ENCODE data around the gene RARRES2. TPM values are rescaled to one million over a fixed set of nuclear protein-coding genes. Genes with fewer than 3 reads are reported as not detected.
A peak's percentile ranks its signal among the peaks of the same experiment; 100 is the strongest.

RARRES2 gene
- total RNA-seq, 1 experiment from 2014 or later: 2.1 TPM

- Histone ChIP-seq H4K20me1 (ENCODE audit: insufficient read depth) (no peaks in the 10 kb centered on the region), H3K79me2 (ENCODE audit: insufficient read depth, low read length) (peaks cover 10% of the 10 kb centered on the region; the same call in 1 of the 2 replicates), H3K9me2 (ENCODE audit: insufficient read depth) (no peaks in the 10 kb centered on the region), H3K27ac (ENCODE audit: low read depth, low read length) (peak overlapping the region; percentile 78; the same call in 1 of the 2 replicates), H3K27me3 (ENCODE audit: insufficient read depth, low read length) (no peaks in the 10 kb centered on the region), H3K36me3 (ENCODE audit: control insufficient read depth in 1 of 2, insufficient read depth in 2 of 2, low read length in 2 of 2) (peaks cover 6 to 14% of the 10 kb centered on the region in 2 experiments; a peak in 2 of 4 replicates), H3K9ac (ENCODE audit: low read length) (no peak overlapping the region), H3K4me2 (ENCODE audit: low read length) (peak overlapping the region; percentile 99), H2AFZ (ENCODE audit: low read depth, low read length, poor library complexity, severe bottlenecking) (no peak overlapping the region), H3K9me3 (ENCODE audit: control insufficient read depth in 1 of 2, insufficient read depth in 1 of 2, low read depth in 1 of 2, low read length in 2 of 2) (no peaks in the 10 kb centered on the region), H3K4me3 (replicated peaks in 1 of 2; ENCODE audit: low read depth in 1 of 2, low read length in 2 of 2) (no peak overlapping the region), H3K4me1 (ENCODE audit: control insufficient read depth in 1 of 2, insufficient read depth in 2 of 2, low read length in 2 of 2) (peaks cover 15 to 24% of the 10 kb centered on the region in 2 experiments)
- intact Hi-C loops (cut with micrococcal nuclease): loop anchor here (2.0 kb wide), 1 partner anchor 15 kb away; no protein-coding TSS in a partner anchor
- no TSS peak for BruUV-seq (replicated peaks)
- DNase-seq (ENCODE audit: low read depth, low spot score) (no peak), ATAC-seq (no peak)
- ChIA-PET RAD21 (ENCODE audit: low non-redundant PET in 1 of 2, low total read pairs in 2 of 2, uncharacterized antibody in 2 of 2, unreplicated experiment in 2 of 2) (interaction anchor here in 1 of 2 experiments (0.6 kb wide), 1 partner anchor 24 kb away, joined by 3 read pairs; no protein-coding TSS in a partner anchor), POLR2A (interaction anchor here (1.9 kb wide), 1 partner anchor 8 kb away, joined by 15 read pairs; the partner anchor contains the start of gene REPIN1), CTCF (no interaction called here)
- no peak for TF ChIP-seq ZBTB33 (IDR thresholded peaks at IDR 0.05; ENCODE audit: extremely low read depth, insufficient replicate concordance, low read length)
- no peak for TF ChIP-seq RAD21 (IDR thresholded peaks at IDR 0.05; ENCODE audit: low read depth)
- no peak for TF ChIP-seq EZH2 (IDR thresholded peaks at IDR 0.05)
- no peak for TF ChIP-seq POLR2AphosphoS5 (IDR thresholded peaks at IDR 0.05; ENCODE audit: low read depth, low read length)
- no peak for TF ChIP-seq SRF (IDR thresholded peaks at IDR 0.05; ENCODE audit: low read depth)
- TF ChIP-seq EZH2phosphoT487 (IDR thresholded peaks at IDR 0.05; ENCODE audit: borderline replicate concordance): no peak
- no peak for TF ChIP-seq TCF7L2 (IDR thresholded peaks at IDR 0.05; ENCODE audit: borderline replicate concordance, extremely low read depth, insufficient read depth, insufficient read length)
- TF ChIP-seq CBX3 (IDR thresholded peaks at IDR 0.05; ENCODE audit: low read depth): no peak
- no peak for TF ChIP-seq ELF1 (IDR thresholded peaks at IDR 0.05; ENCODE audit: borderline replicate concordance, low read depth)
- TF ChIP-seq ZNF274 (IDR thresholded peaks at IDR 0.05; ENCODE audit: low read depth, low read length): no peak
- no peak for TF ChIP-seq SIN3A (IDR thresholded peaks at IDR 0.05; ENCODE audit: low read depth)
- TF ChIP-seq POLR2A (IDR thresholded peaks at IDR 0.05; ENCODE audit: borderline replicate concordance, extremely low read depth, insufficient read depth, insufficient read length): no peak
Observed at GRCh38 chr7:150377635-150378034, 36.2 kb upstream of the RARRES2 start.

Data from HCT116 (cell line).